GM12878 (cell line): ENCODE data around the gene DNASE2. TPM values are rescaled to one million over a fixed set of nuclear protein-coding genes. Genes with fewer than 3 reads are reported as not detected.
A peak's percentile ranks its signal among the peaks of the same experiment; 100 is the strongest.

ENCODE experiments used
- ATAC-seq: fragments of 200-7000 bp; cut with Tn5 transposase; 3 replicates; pipeline ENCODE4 v1.9.1; 2020; ENCODE audit warnings: mild to moderate bottlenecking, moderate library complexity
- BruUV-seq: library from RNA; stranded (reverse); fragments of 400-500 nt; replicated peaks from 2 replicates; lab custom pipeline; 2021; lab: Mats Ljungman, UMichigan
- CTCF ChIA-PET: fragments of 300-600 bp; sonication (Branson Sonifier 250); formaldehyde crosslinking; extraction: SDS; loops from one replicate; lab custom pipeline; 2021; ENCODE audit warnings: inconsistent platforms; lab: Yijun Ruan, JAX
- POLR2A ChIA-PET: fragments of 350-600 bp; formaldehyde crosslinking; extraction: SDS; loops from one replicate; lab custom pipeline; 2021; ENCODE audit warnings: inconsistent platforms; lab: Charles Lee
- RAD21 ChIA-PET: fragments of 300-600 bp; sonication (Branson Sonifier 250); formaldehyde crosslinking; loops from one replicate; lab custom pipeline; 2023; ENCODE audit warnings: antibody characterized with exemption; ENCODE audit not compliant: unreplicated experiment; lab: Charles Lee
- SMC1A ChIA-PET: fragments of 300-600 bp; sonication (Branson Sonifier 250); formaldehyde crosslinking; loops from one replicate; lab custom pipeline; 2023; ENCODE audit not compliant: unreplicated experiment, uncharacterized antibody; lab: Charles Lee
- DNase-seq: peaks from one replicate; pipeline ENCODE4 v3.0.0-alpha.2; 2011; ENCODE audit warnings: low read depth, low spot score
- FAIRE-seq: peaks from 3 replicates; lab custom pipeline; 2011; peaks lifted over from hg19 to GRCh38; lab: Jason Lieb, UNC
- H2AFZ ChIP-seq: 2 replicates; pipeline ENCODE4 v1.6.0; 2011; ENCODE audit warnings: low read depth, low read length, control low read depth; ENCODE audit not compliant: control insufficient read depth
- H3K27ac ChIP-seq: 2 replicates; pipeline ENCODE4 v1.5.1; 2011; ENCODE audit warnings: control low read depth; ENCODE audit not compliant: control insufficient read depth, insufficient read depth
- H3K27me3 ChIP-seq, 2 experiments: replicated peaks in 1 of 2; 2 replicates each; pipeline versions ENCODE4 v1.6.0 to v1.6.1; 2011; ENCODE audit warnings: low read length in 1 of 2; ENCODE audit not compliant: control insufficient read depth in 2 of 2, insufficient read depth in 2 of 2
- H3K36me3 ChIP-seq, 2 experiments: 2 replicates each; pipeline ENCODE4 v1.5.1; 2011; ENCODE audit warnings: low read length in 1 of 2; ENCODE audit not compliant: control insufficient read depth in 2 of 2, insufficient read depth in 2 of 2
- H3K4me1 ChIP-seq: 2 replicates; pipeline ENCODE4 v1.6.1; 2011; ENCODE audit warnings: mild to moderate bottlenecking, low read length, moderate library complexity, mixed read lengths; ENCODE audit not compliant: control insufficient read depth, insufficient read depth
- H3K4me2 ChIP-seq: 2 replicates; pipeline ENCODE4 v1.6.0; 2011; ENCODE audit warnings: control low read depth; ENCODE audit not compliant: control insufficient read depth, insufficient read depth
- H3K4me3 ChIP-seq: fragments of 200-600 bp; sonication (generic); 2 replicates; pipeline ENCODE4 v1.5.1; 2016
- H3K79me2 ChIP-seq: 2 replicates; pipeline ENCODE4 v1.6.0; 2011; ENCODE audit warnings: low read length; ENCODE audit not compliant: control insufficient read depth, insufficient read depth
- H3K9ac ChIP-seq: 2 replicates; pipeline ENCODE4 v1.8.0; 2011; ENCODE audit warnings: low read length, control low read depth, mixed read lengths; ENCODE audit not compliant: control insufficient read depth, insufficient read depth
- H3K9me3 ChIP-seq: replicated peaks from 3 replicates; pipeline ENCODE4 v1.5.1; 2011; ENCODE audit warnings: mild to moderate bottlenecking, low read length; ENCODE audit not compliant: control insufficient read depth, insufficient read depth
- H4K20me1 ChIP-seq: 2 replicates; pipeline ENCODE4 v1.6.0; 2011; ENCODE audit not compliant: control insufficient read depth, insufficient read depth
- BACH1 ChIP-seq: fragments of 450-650 bp; IDR thresholded peaks from 2 replicates; pipeline ENCODE4 v1.6.1; 2017; ENCODE audit warnings: mild to moderate bottlenecking, borderline replicate concordance
- BCL11A ChIP-seq: IDR thresholded peaks from 2 replicates; pipeline ENCODE4 v1.6.1; 2011; ENCODE audit warnings: low read depth, low read length
- CREB1 ChIP-seq: IDR thresholded peaks from 2 replicates; pipeline ENCODE4 v1.6.1; 2012; ENCODE audit warnings: low read depth, mild to moderate bottlenecking, inconsistent platforms
- FOXK2 ChIP-seq: fragments of 450-650 bp; IDR thresholded peaks from 2 replicates; pipeline ENCODE4 v1.6.1; 2017; ENCODE audit warnings: mild to moderate bottlenecking, moderate library complexity
- JUNB ChIP-seq: IDR thresholded peaks from 2 replicates; pipeline ENCODE4 v1.6.1; 2016; ENCODE audit warnings: antibody characterized with exemption, mild to moderate bottlenecking
- MTA3 ChIP-seq: IDR thresholded peaks from 2 replicates; pipeline ENCODE4 v1.6.1; 2012; ENCODE audit warnings: low read length, inconsistent platforms, borderline replicate concordance
- RAD51 ChIP-seq: fragments of 450-650 bp; IDR thresholded peaks from 2 replicates; pipeline ENCODE4 v1.6.1; 2016; ENCODE audit warnings: moderate library complexity, mild to moderate bottlenecking, inconsistent platforms
- RELB ChIP-seq: fragments of 450-650 bp; IDR thresholded peaks from 2 replicates; pipeline ENCODE4 v1.6.1; 2017; ENCODE audit warnings: low read depth, mild to moderate bottlenecking, moderate library complexity
- RFX5 ChIP-seq: IDR thresholded peaks from 2 replicates; pipeline ENCODE4 v1.6.1; 2011; ENCODE audit warnings: low read depth, low read length, improper control_type of control experiment
- SRF ChIP-seq, 2 experiments: IDR thresholded peaks; 2 replicates each; pipeline ENCODE4 v1.6.1; 2011; ENCODE audit warnings: low read depth in 2 of 2, low read length in 2 of 2, mild to moderate bottlenecking in 1 of 2, moderate library complexity in 1 of 2
- TCF7 ChIP-seq: IDR thresholded peaks from 2 replicates; pipeline ENCODE4 v1.6.1; 2014; ENCODE audit warnings: antibody characterized with exemption, borderline replicate concordance
- YBX1 ChIP-seq: fragments of 450-650 bp; IDR thresholded peaks from 2 replicates; pipeline ENCODE4 v1.6.1; 2016; ENCODE audit warnings: antibody characterized with exemption
- ZNF217 ChIP-seq: fragments of 450-650 bp; IDR thresholded peaks from 2 replicates; pipeline ENCODE4 v1.6.1; 2017; ENCODE audit warnings: antibody characterized with exemption, mild to moderate bottlenecking
- ZNF687 ChIP-seq: fragments of 450-650 bp; IDR thresholded peaks from 2 replicates; pipeline ENCODE4 v1.6.1; 2017; ENCODE audit warnings: mild to moderate bottlenecking, moderate library complexity
- WGBS: methylation state at CpG from one replicate; pipeline ENCODE4 v1.1.6; 2016; ENCODE audit warnings: low lambda C conversion rate; ENCODE audit not compliant: insufficient replicate concordance, insufficient coverage; ENCODE audit errors: missing lambda C conversion rate; 5-methylcytosine and 5-hydroxymethylcytosine counted together
- in situ Hi-C: fragments of 300-500 bp; cut with MboI; formaldehyde crosslinking; loops from 9 replicates; pipeline ENCODE4 v1.14.3; 2018; ENCODE audit warnings: mixed read lengths
- intact Hi-C: fragments of 100-400 bp; cut with micrococcal nuclease; formaldehyde crosslinking; loops from one replicate; pipeline ENCODE4 v1.14.2; 2022; ENCODE audit not compliant: unreplicated experiment
- polyA plus RNA-seq, 11 experiments: library from polyadenylated mRNA; depleted of rRNA in 4 of 11; unstranded in 6 of 11; stranded (reverse) in 5 of 11; fragments of >200 nt; fragmentation: Nextera tagmentation in 4 of 11; fragmentation: Illumina TruSeq in 1 of 11; extraction: Ambion mirVana in 4 of 11; extraction: Trizol in 1 of 11; gene quantifications; 1 replicate in 1 of 11; 2 replicates in 10 of 11; pipeline versions ENCODE4 v1.2.1 to v1.2.3, GENCODE V29; 2011 to 2016; ENCODE audit warnings: inconsistent platforms in 2 of 11, missing spikeins in 2 of 11, low read depth in 1 of 11
- total RNA-seq, 4 experiments: library from RNA; depleted of rRNA in 3 of 4; stranded (reverse); fragments of >200 nt in 3 of 4; fragmentation: Illumina TruSeq in 1 of 4; extraction: Trizol in 1 of 4; gene quantifications; 2 replicates each; pipeline versions ENCODE4 v1.2.1 to v1.2.3, GENCODE V29; 2013 to 2021

The DNASE2 gene
- total and polyA plus RNA-seq, 10 of the 15 experiments (the other 5 are each of a cell fraction or from before 2014, with no cell fraction given) = 4.9 to 32.1 (median 22.0) TPM

GRCh38 chr19:12872255-12872654, 9.0 kb downstream of the DNASE2 start:
- Histone ChIP-seq H3K9me3 (no peaks in the 10 kb centered on the region; the same call in 2 of the 3 replicates), H4K20me1 (no peaks in the 10 kb centered on the region), H3K27ac (no peak overlapping the region), H3K4me1 (peaks cover 2% of the 10 kb centered on the region; the same call in 1 of the 2 replicates), H2AFZ (no peak overlapping the region), H3K4me2 (no peak overlapping the region), H3K36me3 (no peaks in the 10 kb centered on the region)
- DNase-seq (no peak), FAIRE-seq (peak; percentile 73), ATAC-seq (peak; percentile 38)
- intact Hi-C loops = no loop called here
- ChIA-PET POLR2A (interaction anchor here (0.7 kb wide), 1 partner anchor 8 kb away, joined by 4 read pairs; no protein-coding TSS in a partner anchor), SMC1A (no interaction called here), RAD21 (no interaction called here), CTCF (interaction anchor here (1.2 to 1.4 kb wide), 3 partner anchors 9 to 35 kb away, joined by 3 to 4 read pairs (median 4); partner anchors contain the start of gene DNASE2)
- 80% methylated on average over 5 of the region's 5 CpGs for WGBS
- no peak for TF ChIP-seq RAD51
- TF ChIP-seq, all 136 proteins: peak for 0
- Histone ChIP-seq H3K27me3 (no peaks in the 10 kb centered on the region), H3K4me3 (no peak overlapping the region), H3K79me2 (no peaks in the 10 kb centered on the region), H3K9ac (no peak overlapping the region)
- in situ Hi-C loops = no loop called here
- no TSS peak for BruUV-seq

GRCh38 chr19:12871681-12872080, 9.6 kb downstream of the DNASE2 start:
- no TSS peak for BruUV-seq
- Histone ChIP-seq H3K27me3 (no peaks in the 10 kb centered on the region), H3K4me3 (no peak overlapping the region), H3K36me3 (no peaks in the 10 kb centered on the region), H3K27ac (no peak overlapping the region), H3K9ac (no peak overlapping the region), H4K20me1 (no peaks in the 10 kb centered on the region), H3K4me1 (peaks cover 5% of the 10 kb centered on the region; the same call in 1 of the 2 replicates), H3K79me2 (no peaks in the 10 kb centered on the region), H3K9me3 (no peaks in the 10 kb centered on the region; the same call in 2 of the 3 replicates), H3K4me2 (no peak overlapping the region), H2AFZ (no peak overlapping the region)
- intact Hi-C loops (no loop called here), in situ Hi-C loops (no loop called here)
- no peak for FAIRE-seq
- CTCF ChIA-PET = interaction anchor here (1.4 kb wide), 2 partner anchors 24 to 34 kb away, joined by 3 to 4 read pairs; no protein-coding TSS in a partner anchor
- ATAC-seq = no peak
- SMC1A ChIA-PET = no interaction called here
- 44% methylated on average over 3 of the region's 3 CpGs for WGBS
- RAD21 ChIA-PET = no interaction called here
- DNase-seq = no peak
- POLR2A ChIA-PET = interaction anchor here (0.6 to 0.8 kb wide), 2 partner anchors 8 to 106 kb away, joined by 3 to 4 read pairs; no protein-coding TSS in a partner anchor
- TF ChIP-seq TCF7 (no peak), BCL11A (no peak), SRF (IDR thresholded peaks at IDR 0.05; ENCODE audit: low read depth in 2 of 2, low read length in 2 of 2) (no peak), FOXK2 (no peak), YBX1 (no peak), ZNF687 (no peak), BACH1 (no peak), JUNB (no peak), MTA3 (no peak), CREB1 (no peak), RFX5 (no peak), ZNF217 (no peak), RELB (no peak)
